SK-N-SH treated with all-trans-retinoic acid at 6 μM for 48 hours (cell line): Measurements from ENCODE around the gene GP1BB.

ENCODE experiments used
- ATAC-seq: fragments of 200-7000 bp; cut with Tn5 transposase; 3 replicates; pipeline ENCODE4 v1.9.1; 2020; ENCODE audit warnings: mild to moderate bottlenecking, moderate library complexity
- ARNTL ChIP-seq: fragments of 450-650 bp; formaldehyde crosslinking; IDR thresholded peaks from 2 replicates; pipeline ENCODE4 v1.5.0; 2020; ENCODE audit warnings: low read depth, mild to moderate bottlenecking, moderate library complexity, borderline replicate concordance
- BACH2 ChIP-seq: fragments of 250-450 bp; sonication (Bioruptor Pico); IDR thresholded peaks from 2 replicates; pipeline ENCODE4 v1.9.0; 2021; ENCODE audit warnings: mild to moderate bottlenecking, borderline replicate concordance
- CSDC2 ChIP-seq: fragments of 250-450 bp; sonication (Bioruptor Pico); IDR thresholded peaks from 2 replicates; pipeline ENCODE4 v1.5.0; 2020; ENCODE audit warnings: mild to moderate bottlenecking, moderate library complexity
- CSRNP3 ChIP-seq: fragments of 250-450 bp; sonication (Bioruptor Pico); IDR thresholded peaks from 2 replicates; pipeline ENCODE4 v1.5.1; 2021; ENCODE audit warnings: mild to moderate bottlenecking, moderate library complexity
- ESRRG ChIP-seq: fragments of 250-450 bp; sonication (Bioruptor Pico); IDR thresholded peaks from 2 replicates; pipeline ENCODE4 v1.6.1; 2021; ENCODE audit warnings: mild to moderate bottlenecking
- GLIS3 ChIP-seq: fragments of 250-450 bp; sonication (Bioruptor Pico); IDR thresholded peaks from 2 replicates; pipeline ENCODE4 v1.5.0; 2020; ENCODE audit warnings: mild to moderate bottlenecking, moderate library complexity
- ISL1 ChIP-seq: fragments of 250-450 bp; sonication (Bioruptor Pico); IDR thresholded peaks from 2 replicates; pipeline ENCODE4 v2.1.2; 2022; ENCODE audit warnings: mild to moderate bottlenecking, moderate library complexity
- OSR1 ChIP-seq: fragments of 250-450 bp; sonication (Bioruptor Pico); IDR thresholded peaks from 2 replicates; pipeline ENCODE4 v1.8.0; 2022; ENCODE audit warnings: moderate library complexity, mild to moderate bottlenecking, inconsistent platforms
- PATZ1 ChIP-seq: fragments of 250-450 bp; sonication (Bioruptor Pico); IDR thresholded peaks from 2 replicates; pipeline ENCODE4 v1.8.0; 2020; ENCODE audit warnings: mild to moderate bottlenecking, moderate library complexity, borderline replicate concordance
- POU6F1 ChIP-seq: fragments of 250-450 bp; sonication (Bioruptor Pico); IDR thresholded peaks from 2 replicates; pipeline ENCODE4 v1.8.0; 2021; ENCODE audit warnings: low read depth, mild to moderate bottlenecking, moderate library complexity, borderline replicate concordance
- PPARA ChIP-seq: fragments of 250-450 bp; sonication (Bioruptor Pico); IDR thresholded peaks from 2 replicates; pipeline ENCODE4 v1.5.0; 2020; ENCODE audit warnings: mild to moderate bottlenecking, borderline replicate concordance
- SNAI2 ChIP-seq: fragments of 250-450 bp; sonication (Bioruptor Pico); IDR thresholded peaks from 2 replicates; pipeline ENCODE4 v1.5.0; 2020; ENCODE audit warnings: mild to moderate bottlenecking, moderate library complexity
- TCF4 ChIP-seq: fragments of 250-450 bp; sonication (Bioruptor Pico); IDR thresholded peaks from 2 replicates; pipeline ENCODE4 v1.8.0; 2021; ENCODE audit warnings: mild to moderate bottlenecking, moderate library complexity, borderline replicate concordance
- TOX ChIP-seq: fragments of 250-450 bp; sonication (Bioruptor Pico); IDR thresholded peaks from 2 replicates; pipeline ENCODE4 v1.8.0; 2021; ENCODE audit warnings: mild to moderate bottlenecking, moderate library complexity, borderline replicate concordance
- ZC3H10 ChIP-seq: fragments of 250-450 bp; sonication (Bioruptor Pico); IDR thresholded peaks from 2 replicates; pipeline ENCODE4 v1.5.1; 2021; ENCODE audit warnings: mild to moderate bottlenecking, moderate library complexity
- ZFP3 ChIP-seq: fragments of 250-450 bp; sonication (Bioruptor Pico); IDR thresholded peaks from 2 replicates; pipeline ENCODE4 v1.5.0; 2020; ENCODE audit warnings: mild to moderate bottlenecking, moderate library complexity
- ZFP30 ChIP-seq: fragments of 450-650 bp; formaldehyde crosslinking; IDR thresholded peaks from 2 replicates; pipeline ENCODE4 v1.5.0; 2022; ENCODE audit warnings: mild to moderate bottlenecking, moderate library complexity
- ZNF565 ChIP-seq: fragments of 450-650 bp; formaldehyde crosslinking; conservative IDR thresholded peaks from 2 replicates; pipeline ENCODE4 v1.5.0; 2020; ENCODE audit warnings: low read depth, mild to moderate bottlenecking, moderate library complexity
- ZNF70 ChIP-seq: fragments of 450-650 bp; formaldehyde crosslinking; IDR thresholded peaks from 2 replicates; pipeline ENCODE4 v1.5.0; 2020; ENCODE audit warnings: mild to moderate bottlenecking, moderate library complexity
- ZNF8 ChIP-seq: fragments of 450-650 bp; formaldehyde crosslinking; IDR thresholded peaks from 2 replicates; pipeline ENCODE4 v1.5.0; 2020; ENCODE audit warnings: mild to moderate bottlenecking, moderate library complexity

Gene GP1BB

DNA sequence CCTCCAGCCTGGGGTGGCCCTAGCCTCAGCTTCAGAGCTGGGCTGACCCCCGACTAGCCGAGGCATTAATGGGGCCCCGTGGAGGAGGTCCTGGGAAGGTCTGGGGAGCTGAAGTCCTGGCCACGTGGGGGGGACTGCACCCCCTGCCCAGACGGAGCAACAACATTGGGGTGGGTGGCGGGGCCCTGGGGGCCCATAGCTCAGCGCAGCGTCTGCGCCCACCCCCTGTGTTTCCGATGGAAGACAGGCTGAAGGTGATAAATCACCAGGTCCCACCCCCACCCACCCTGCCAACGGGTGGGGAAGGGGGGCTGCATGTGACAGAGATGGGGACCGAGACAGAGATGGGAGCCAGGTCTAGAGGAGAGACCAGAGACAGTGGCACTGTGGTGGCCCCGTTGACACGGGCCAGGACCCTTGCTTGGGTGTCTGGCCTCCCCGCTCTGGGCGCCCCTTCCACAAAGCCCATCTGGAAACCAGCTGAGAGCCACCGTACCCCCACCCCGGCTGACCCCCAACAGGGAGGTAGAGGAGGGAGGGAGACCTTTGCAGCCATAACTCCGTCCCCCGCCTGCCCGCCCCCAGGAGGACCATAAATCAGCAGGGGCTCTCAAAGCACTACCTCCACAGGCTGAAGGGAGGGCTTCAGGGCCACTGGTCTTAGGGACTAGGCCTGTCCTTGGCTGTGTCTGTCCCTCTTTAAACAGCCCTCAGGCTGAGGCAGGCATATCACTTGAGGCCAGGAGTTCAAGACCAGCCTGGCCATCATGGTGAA, 8.2 kb downstream of the GP1BB start:
- no peak for ATAC-seq
- TF ChIP-seq ZFP30 (CRISPR knock-in tag) (no peak), ZNF70 (CRISPR knock-in tag) (no peak), CSDC2 (CRISPR knock-in tag) (no peak), PATZ1 (CRISPR knock-in tag) (no peak), SNAI2 (CRISPR knock-in tag) (no peak), BACH2 (CRISPR knock-in tag) (no peak), CSRNP3 (CRISPR knock-in tag) (no peak), TCF4 (CRISPR knock-in tag) (no peak), ZNF565 (CRISPR knock-in tag) (no peak), TOX (no peak), ARNTL (CRISPR knock-in tag) (no peak), POU6F1 (no peak), ZC3H10 (CRISPR knock-in tag) (no peak), ZNF8 (CRISPR knock-in tag) (no peak), PPARA (CRISPR knock-in tag) (no peak), ISL1 (CRISPR knock-in tag) (no peak), OSR1 (CRISPR knock-in tag) (no peak), ESRRG (no peak), ZFP3 (CRISPR knock-in tag) (no peak)
- TF ChIP-seq, all 23 proteins: peak for 0

- no peak for ATAC-seq
- TF ChIP-seq TOX: no peak
- TF ChIP-seq ZFP30 (CRISPR knock-in tag): no peak
- no peak for TF ChIP-seq PPARA (CRISPR knock-in tag)
- TF ChIP-seq CSRNP3 (CRISPR knock-in tag): no peak
- TF ChIP-seq GLIS3: no peak
These were observed 9.2 kb downstream of the GP1BB start for GRCh38 chr22:19732403-19733113.

DNA sequence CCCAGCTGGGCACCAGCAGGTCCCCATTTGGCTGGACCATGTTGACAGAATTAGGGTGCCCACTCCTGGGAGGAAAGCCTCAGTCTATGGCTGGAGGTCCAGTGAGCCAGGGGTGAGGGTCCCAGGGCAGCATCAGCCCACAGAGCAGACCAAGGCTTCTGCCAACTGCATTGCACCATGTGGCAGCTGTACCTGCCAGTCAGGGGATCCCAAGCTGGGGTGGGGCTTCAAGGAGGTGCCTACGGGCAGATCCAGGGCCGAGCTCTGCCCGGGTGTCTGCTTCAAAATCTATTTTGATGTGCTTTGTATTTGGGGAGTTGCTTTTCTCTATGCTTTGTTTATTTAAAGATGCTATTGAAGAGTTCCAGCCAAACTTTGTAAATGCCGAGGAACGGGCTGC, 10.4 kb downstream of the GP1BB start:
- TF ChIP-seq ZNF8 (CRISPR knock-in tag): no peak
- ATAC-seq: no peak

- no peak for TF ChIP-seq PATZ1 (CRISPR knock-in tag)
- TF ChIP-seq CSDC2 (CRISPR knock-in tag): no peak
- TF ChIP-seq PPARA (CRISPR knock-in tag): no peak
- TF ChIP-seq OSR1 (CRISPR knock-in tag): no peak
- no peak for TF ChIP-seq POU6F1
- TF ChIP-seq ZC3H10 (CRISPR knock-in tag): no peak
- TF ChIP-seq ESRRG: no peak
- no peak for ATAC-seq
These were observed 10.8 kb downstream of the GP1BB start for GRCh38 chr22:19734163-19734562.
